KMS-11 (cell line): ENCODE measurements around the gene SGCE.

Experiments used
- H2AFZ ChIP-seq: fragments of 200-600 bp; sonication (generic); 2 replicates; pipeline ENCODE4 v1.6.1; 2016; ENCODE audit warnings: antibody characterized with exemption, mixed run types, low read depth
- H3K27ac ChIP-seq: fragments of 200-600 bp; sonication (generic); 2 replicates; pipeline ENCODE4 v1.6.1; 2016; ENCODE audit warnings: mild to moderate bottlenecking, mixed run types
- H3K27me3 ChIP-seq: fragments of 200-600 bp; sonication (generic); 2 replicates; pipeline ENCODE4 v1.6.1; 2017; ENCODE audit warnings: mild to moderate bottlenecking, low read depth, mixed run types, moderate library complexity; ENCODE audit not compliant: insufficient read depth
- H3K36me3 ChIP-seq: fragments of 200-600 bp; sonication (generic); 2 replicates; pipeline ENCODE4 v1.6.1; 2017; ENCODE audit warnings: mild to moderate bottlenecking, mixed run types; ENCODE audit not compliant: insufficient read depth
- H3K4me1 ChIP-seq: fragments of 200-600 bp; sonication (generic); 2 replicates; pipeline ENCODE4 v1.6.1; 2016; ENCODE audit warnings: mild to moderate bottlenecking, low read depth, mixed run types; ENCODE audit not compliant: poor library complexity, severe bottlenecking
- H3K4me2 ChIP-seq: fragments of 200-600 bp; sonication (generic); 2 replicates; pipeline ENCODE4 v1.7.0; 2016; ENCODE audit warnings: mild to moderate bottlenecking, mixed run types
- H3K4me3 ChIP-seq: fragments of 200-600 bp; sonication (generic); IDR thresholded peaks from 2 replicates; pipeline ENCODE4 v1.6.1; 2017; ENCODE audit warnings: low read depth, low read length, mixed read lengths; ENCODE audit not compliant: insufficient read depth
- H3K79me2 ChIP-seq: fragments of 200-600 bp; sonication (generic); 2 replicates; pipeline ENCODE4 v1.6.1; 2016; ENCODE audit warnings: low read depth, mixed run types; ENCODE audit not compliant: insufficient read depth
- H3K9ac ChIP-seq: fragments of 200-600 bp; sonication (generic); 2 replicates; pipeline ENCODE4 v1.6.1; 2016; ENCODE audit warnings: mild to moderate bottlenecking, mixed run types
- H4K20me1 ChIP-seq: fragments of 200-600 bp; sonication (generic); 2 replicates; pipeline ENCODE4 v1.6.1; 2016; ENCODE audit warnings: mild to moderate bottlenecking, mixed run types; ENCODE audit not compliant: insufficient read depth
- TF ChIP-seq, protein P1 (sequence below): fragments of 200-600 bp; sonication (generic); conservative IDR thresholded peaks from 2 replicates; pipeline ENCODE4 v1.6.1; 2017; ENCODE audit warnings: low read depth, mild to moderate bottlenecking, antibody characterized with exemption, low read length, moderate library complexity, mixed read lengths

Gene SGCE

DNA sequence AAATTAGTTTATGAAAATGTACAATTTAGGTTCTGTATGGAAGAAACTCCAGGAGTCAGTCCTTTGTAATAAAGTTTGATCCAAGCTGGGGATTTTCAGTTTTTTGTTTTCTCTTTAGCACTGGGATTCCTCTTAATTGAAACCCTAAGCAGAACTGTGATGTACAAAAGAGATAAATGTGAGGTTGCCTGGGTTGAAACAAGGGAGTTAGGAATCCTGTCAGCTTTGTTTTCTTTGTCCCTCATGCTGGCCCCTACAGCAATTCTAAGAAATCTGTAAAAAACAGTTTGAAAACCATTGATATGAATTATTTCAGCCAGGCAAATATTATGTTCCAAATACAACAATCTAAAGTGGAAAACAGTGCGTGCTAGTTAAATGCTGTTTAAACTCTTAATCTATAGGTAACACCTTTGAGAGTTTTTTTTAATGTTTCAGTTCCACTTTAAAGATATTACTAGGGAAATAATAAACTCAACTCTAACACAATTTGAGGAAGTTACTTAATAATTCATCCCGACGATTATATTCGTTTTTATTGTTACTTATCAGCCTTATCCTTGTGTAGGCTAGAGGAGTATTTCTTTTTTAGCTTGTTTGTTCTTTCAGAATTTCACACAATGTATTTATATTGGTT lies 65.3 kb downstream of the SGCE start:
- H3K27ac ChIP-seq, result no peak overlapping the region
- no peak overlapping the region for H3K4me2 ChIP-seq
- H3K27me3 ChIP-seq, result no peaks in the 10 kb centered on the region; the same call in 1 of the 2 replicates
- no peaks in the 10 kb centered on the region for H3K79me2 ChIP-seq
- H3K4me3 ChIP-seq, result no peak overlapping the region
- TF ChIP-seq, protein P1, sequence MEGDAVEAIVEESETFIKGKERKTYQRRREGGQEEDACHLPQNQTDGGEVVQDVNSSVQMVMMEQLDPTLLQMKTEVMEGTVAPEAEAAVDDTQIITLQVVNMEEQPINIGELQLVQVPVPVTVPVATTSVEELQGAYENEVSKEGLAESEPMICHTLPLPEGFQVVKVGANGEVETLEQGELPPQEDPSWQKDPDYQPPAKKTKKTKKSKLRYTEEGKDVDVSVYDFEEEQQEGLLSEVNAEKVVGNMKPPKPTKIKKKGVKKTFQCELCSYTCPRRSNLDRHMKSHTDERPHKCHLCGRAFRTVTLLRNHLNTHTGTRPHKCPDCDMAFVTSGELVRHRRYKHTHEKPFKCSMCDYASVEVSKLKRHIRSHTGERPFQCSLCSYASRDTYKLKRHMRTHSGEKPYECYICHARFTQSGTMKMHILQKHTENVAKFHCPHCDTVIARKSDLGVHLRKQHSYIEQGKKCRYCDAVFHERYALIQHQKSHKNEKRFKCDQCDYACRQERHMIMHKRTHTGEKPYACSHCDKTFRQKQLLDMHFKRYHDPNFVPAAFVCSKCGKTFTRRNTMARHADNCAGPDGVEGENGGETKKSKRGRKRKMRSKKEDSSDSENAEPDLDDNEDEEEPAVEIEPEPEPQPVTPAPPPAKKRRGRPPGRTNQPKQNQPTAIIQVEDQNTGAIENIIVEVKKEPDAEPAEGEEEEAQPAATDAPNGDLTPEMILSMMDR, result no peak
- H4K20me1 ChIP-seq, result no peaks in the 10 kb centered on the region
- H3K9ac ChIP-seq, result no peak overlapping the region
- H2AFZ ChIP-seq, result no peak overlapping the region
- peaks cover 10% of the 10 kb centered on the region for H3K4me1 ChIP-seq
- no peaks in the 10 kb centered on the region for H3K36me3 ChIP-seq

DNA sequence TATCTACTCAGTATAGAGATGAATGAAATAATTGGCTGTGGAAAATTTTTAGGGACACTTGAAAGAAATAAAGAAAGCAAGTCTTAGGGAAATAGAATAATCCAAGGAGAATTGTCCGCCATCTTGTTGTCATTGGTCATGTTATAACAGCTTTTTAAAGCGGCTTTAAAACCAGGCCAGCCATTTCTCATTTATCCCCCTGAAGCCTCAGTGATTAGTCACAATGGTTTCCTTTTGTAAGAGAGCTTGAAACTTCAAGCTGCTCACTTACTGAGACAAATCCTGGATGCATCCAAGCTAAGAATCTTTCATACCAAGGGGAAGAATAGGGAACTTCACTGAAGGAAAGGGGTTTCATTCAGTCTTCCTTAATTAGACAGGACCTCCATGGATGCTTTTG lies 67.9 kb downstream of the SGCE start:
- H4K20me1 ChIP-seq, result no peaks in the 10 kb centered on the region
- peaks cover 31% of the 10 kb centered on the region for H3K4me1 ChIP-seq
- TF ChIP-seq, protein P1, result no peak
- H3K4me2 ChIP-seq, result no peak overlapping the region
- H3K27ac ChIP-seq, result no peak overlapping the region
- no peaks in the 10 kb centered on the region for H3K36me3 ChIP-seq
- no peak overlapping the region for H3K9ac ChIP-seq
- no peaks in the 10 kb centered on the region for H3K79me2 ChIP-seq
- H2AFZ ChIP-seq, result no peak overlapping the region
- no peak overlapping the region for H3K4me3 ChIP-seq
- no peaks in the 10 kb centered on the region; the same call in 1 of the 2 replicates for H3K27me3 ChIP-seq

DNA sequence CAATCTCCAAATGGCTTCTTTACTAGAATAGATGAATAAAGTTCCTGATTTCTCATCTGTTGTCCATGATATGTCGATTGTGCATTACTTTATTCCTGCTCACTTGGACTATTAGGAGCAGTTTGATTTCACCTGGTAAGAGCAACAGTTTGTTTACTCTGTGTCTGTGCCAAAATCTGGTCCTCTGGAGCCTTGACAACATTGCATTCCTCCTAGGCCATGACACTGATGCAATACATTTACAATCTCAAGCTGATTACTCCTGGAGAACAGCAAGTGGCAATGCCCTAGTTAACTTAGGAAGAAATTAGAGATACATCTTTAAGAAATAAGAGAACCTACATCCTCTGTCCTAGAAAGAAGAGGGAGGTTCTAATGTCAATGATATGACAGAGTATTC lies 71.8 kb downstream of the SGCE start:
- TF ChIP-seq, protein P1, result no peak
- H2AFZ ChIP-seq, result no peak overlapping the region

DNA sequence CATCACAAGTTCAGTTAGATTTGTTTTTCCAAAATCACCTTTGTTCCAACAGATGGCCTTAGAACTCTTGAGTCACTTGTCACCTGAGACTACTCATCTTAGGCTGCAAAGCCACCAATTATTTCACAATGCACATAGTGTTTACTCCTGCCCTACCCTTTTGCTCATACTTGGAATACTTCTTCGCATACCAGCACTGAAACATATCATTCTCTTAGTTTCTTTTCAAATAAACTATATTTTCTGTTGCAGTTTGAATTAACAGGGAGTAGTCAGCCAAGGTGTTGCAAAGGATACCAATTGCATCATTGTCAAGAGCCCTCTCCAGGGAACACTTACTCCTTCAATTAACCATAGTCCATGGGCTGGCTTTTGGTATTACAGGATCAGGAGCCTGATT lies 75.3 kb downstream of the SGCE start:
- Histone ChIP-seq H3K27ac (peak overlapping the region; percentile 32; the same call in 1 of the 2 replicates), H3K4me1 (peaks cover 67% of the 10 kb centered on the region), H3K36me3 (no peaks in the 10 kb centered on the region), H2AFZ (no peak overlapping the region), H3K79me2 (no peaks in the 10 kb centered on the region), H3K27me3 (no peaks in the 10 kb centered on the region), H4K20me1 (no peaks in the 10 kb centered on the region), H3K4me2 (peak overlapping the region; percentile 77), H3K4me3 (no peak overlapping the region), H3K9ac (no peak overlapping the region)
- TF ChIP-seq, protein P1, result no peak

More for the DNA sequence above, 71.8 kb downstream of the SGCE start:
- no peaks in the 10 kb centered on the region for H4K20me1 ChIP-seq
- no peak overlapping the region for H3K27ac ChIP-seq
- no peaks in the 10 kb centered on the region for H3K27me3 ChIP-seq
- no peak overlapping the region for H3K9ac ChIP-seq
- H3K4me2 ChIP-seq, result no peak overlapping the region
- no peaks in the 10 kb centered on the region for H3K36me3 ChIP-seq
- H3K4me3 ChIP-seq, result no peak overlapping the region
- peaks cover 52% of the 10 kb centered on the region for H3K4me1 ChIP-seq
- H3K79me2 ChIP-seq, result no peaks in the 10 kb centered on the region
